Vagina (tissue), 2 donors: ENCODE measurements around the gene ADAMTS2.

Experiments used
- CTCF ChIP-seq, 3 experiments: fragments of 450-650 bp in 2 of 3; fragments of 200-600 bp in 1 of 3; sonication (generic) in 1 of 3; IDR thresholded peaks; one replicate each; pipeline ENCODE4 v1.5.1; 2017 to 2019; ENCODE audit warnings: antibody characterized with exemption in 3 of 3, mild to moderate bottlenecking in 2 of 3, moderate library complexity in 2 of 3
- POLR2A ChIP-seq, 2 donors: fragments of 450-650 bp; IDR thresholded peaks; one replicate each; pipeline ENCODE4 v1.6.1; 2017; ENCODE audit warnings: antibody characterized with exemption in 2 of 2, mild to moderate bottlenecking in 2 of 2, moderate library complexity in 2 of 2

- no peak for TF ChIP-seq CTCF (IDR thresholded peaks at IDR 0.05)
- no peak for TF ChIP-seq POLR2A (IDR thresholded peaks at IDR 0.05)
Measured at GRCh38 chr5:179138568-179138925, 206.7 kb downstream of the ADAMTS2 start.
